Fibroblast of the conjunctiva (primary cell): ENCODE data around the gene B4GALT5.
"Not testable (repeated sequence)": the region's sequence is repeated elsewhere in the genome, so short reads cannot be mapped to it uniquely, and the experiment has no call there.

Experiments
- DNase-seq: peaks from one replicate; pipeline ENCODE4 v3.0.0-alpha.2; 2010; ENCODE audit warnings: low read depth

The B4GALT5 gene

GRCh38 chr20:49729780-49730179 lies 16.1 kb upstream of the B4GALT5 start:
- DNase-seq: no peak

- DNase-seq: no peak
Observed at GRCh38 chr20:49727894-49728885, 14.5 kb upstream of the B4GALT5 start.

- DNase-seq: no peak
Observed at GRCh38 chr20:49727478-49727877, 13.8 kb upstream of the B4GALT5 start.

GRCh38 chr20:49725694-49726093 lies 12.0 kb upstream of the B4GALT5 start:
- no peak for DNase-seq

- not testable (repeated sequence) for DNase-seq
Observed at GRCh38 chr20:49725224-49725606, 11.5 kb upstream of the B4GALT5 start.

- no peak for DNase-seq
Observed at GRCh38 chr20:49724408-49725223, 10.9 kb upstream of the B4GALT5 start.

- DNase-seq: not testable (repeated sequence)
Observed at GRCh38 chr20:49723758-49724157, 10.1 kb upstream of the B4GALT5 start.

- not testable (repeated sequence) for DNase-seq
Observed at GRCh38 chr20:49721326-49721725, 7.6 kb upstream of the B4GALT5 start.

- no peak for DNase-seq
Observed at GRCh38 chr20:49715466-49715865, 1.8 kb upstream of the B4GALT5 start.

GRCh38 chr20:49712996-49713752 lies 504 bp downstream of the B4GALT5 start:
- no peak for DNase-seq

- DNase-seq: no peak
Observed at GRCh38 chr20:49712646-49712995, 1.1 kb downstream of the B4GALT5 start.

GRCh38 chr20:49712118-49712517 lies 1.6 kb downstream of the B4GALT5 start:
- no peak for DNase-seq

- DNase-seq: no peak
Observed at GRCh38 chr20:49711667-49711987, 2.1 kb downstream of the B4GALT5 start.

GRCh38 chr20:49710971-49711666 lies 2.6 kb downstream of the B4GALT5 start:
- DNase-seq: no peak

- no peak for DNase-seq
Observed at GRCh38 chr20:49707118-49707517, 6.6 kb downstream of the B4GALT5 start.

GRCh38 chr20:49706630-49707091 lies 7.0 kb downstream of the B4GALT5 start:
- DNase-seq: no peak

GRCh38 chr20:49705893-49706292 lies 7.8 kb downstream of the B4GALT5 start:
- DNase-seq: not testable (repeated sequence)

GRCh38 chr20:49705358-49705757 lies 8.3 kb downstream of the B4GALT5 start:
- DNase-seq: no peak

- DNase-seq: no peak
Observed at GRCh38 chr20:49704932-49705336, 8.7 kb downstream of the B4GALT5 start.

GRCh38 chr20:49701916-49702315 lies 11.8 kb downstream of the B4GALT5 start:
- no peak for DNase-seq

GRCh38 chr20:49701241-49701790 lies 12.4 kb downstream of the B4GALT5 start:
- DNase-seq: no peak
